Hepatocyte (in vitro differentiated cells): ENCODE measurements around the gene RNF182. TPM values are rescaled to one million over a fixed set of nuclear protein-coding genes. Genes with fewer than 3 reads are reported as not detected.

Source experiments
- DNase-seq: peaks from one replicate; pipeline ENCODE4 v3.0.0-alpha.2; 2016; ENCODE audit warnings: low spot score
- H2AFZ ChIP-seq: fragments of 200-600 bp; sonication (generic); 2 replicates; pipeline ENCODE4 v1.6.0; 2016; ENCODE audit warnings: antibody characterized with exemption, mild to moderate bottlenecking
- H3K27ac ChIP-seq: fragments of 200-600 bp; sonication (generic); 2 replicates; pipeline ENCODE4 v1.5.1; 2016; ENCODE audit warnings: mild to moderate bottlenecking
- H3K27me3 ChIP-seq: fragments of 200-600 bp; sonication (generic); 2 replicates; pipeline ENCODE4 v1.6.1; 2016
- H3K36me3 ChIP-seq: fragments of 200-600 bp; sonication (generic); replicated peaks from 2 replicates; pipeline ENCODE4 v1.5.1; 2016; ENCODE audit warnings: low read depth; ENCODE audit not compliant: insufficient read depth
- H3K4me1 ChIP-seq: fragments of 200-600 bp; sonication (generic); 2 replicates; pipeline ENCODE4 v1.5.1; 2016; ENCODE audit warnings: mild to moderate bottlenecking, moderate library complexity; ENCODE audit not compliant: insufficient read depth
- H3K4me2 ChIP-seq: fragments of 200-600 bp; sonication (generic); 2 replicates; pipeline ENCODE4 v1.6.0; 2016
- H3K4me3 ChIP-seq: fragments of 200-600 bp; sonication (generic); 2 replicates; pipeline ENCODE4 v1.5.1; 2016; ENCODE audit warnings: mild to moderate bottlenecking
- H3K79me2 ChIP-seq: fragments of 200-600 bp; sonication (generic); 2 replicates; pipeline ENCODE4 v1.6.0; 2017; ENCODE audit warnings: mild to moderate bottlenecking
- H3K9me2 ChIP-seq: fragments of 200-600 bp; sonication (generic); replicated peaks from 2 replicates; pipeline ENCODE4 v1.6.0; 2017; ENCODE audit warnings: mild to moderate bottlenecking; ENCODE audit not compliant: insufficient read depth
- H3K9me3 ChIP-seq: fragments of 200-600 bp; sonication (generic); 2 replicates; pipeline ENCODE4 v1.5.1; 2016; ENCODE audit warnings: low read depth, mild to moderate bottlenecking
- H4K20me1 ChIP-seq: fragments of 200-600 bp; sonication (generic); 2 replicates; pipeline ENCODE4 v1.6.0; 2016; ENCODE audit warnings: mild to moderate bottlenecking; ENCODE audit not compliant: insufficient read depth, poor library complexity, severe bottlenecking
- EZH2 ChIP-seq: fragments of 200-600 bp; sonication (generic); IDR thresholded peaks from 2 replicates; pipeline ENCODE4 v1.6.1; 2016; ENCODE audit warnings: antibody characterized with exemption, mild to moderate bottlenecking, borderline replicate concordance
- EZH2phosphoT487 ChIP-seq: fragments of 200-600 bp; sonication (generic); IDR thresholded peaks from one replicate; pipeline ENCODE4 v1.6.1; 2018; ENCODE audit warnings: antibody characterized with exemption, mild to moderate bottlenecking, low read depth, moderate library complexity; ENCODE audit not compliant: unreplicated experiment, severe bottlenecking
- WGBS: methylation state at CpG from one replicate; pipeline ENCODE4 v1.1.6; 2016; ENCODE audit warnings: low lambda C conversion rate; ENCODE audit errors: missing lambda C conversion rate; 5-methylcytosine and 5-hydroxymethylcytosine counted together
- polyA plus RNA-seq: library from polyadenylated mRNA; unstranded; fragments of >200 nt; fragmentation: Nextera tagmentation; extraction: Ambion mirVana; gene quantifications from 2 replicates; pipeline ENCODE4 v1.2.1, GENCODE V29; 2016
- total RNA-seq: library from RNA; depleted of rRNA; stranded (reverse); fragments of >200 nt; gene quantifications from 2 replicates; pipeline ENCODE4 v1.2.3, GENCODE V29; 2014
- TF ChIP-seq, protein P1 (sequence below): fragments of 200-600 bp; sonication (generic); IDR thresholded peaks from 2 replicates; pipeline ENCODE4 v1.5.1; 2016; ENCODE audit warnings: antibody characterized with exemption, mild to moderate bottlenecking; ENCODE audit not compliant: poor library complexity

The RNF182 gene
- total and polyA plus RNA-seq, 2 experiments from 2014 or later = 2.0 TPM; not detected in 1

DNA sequence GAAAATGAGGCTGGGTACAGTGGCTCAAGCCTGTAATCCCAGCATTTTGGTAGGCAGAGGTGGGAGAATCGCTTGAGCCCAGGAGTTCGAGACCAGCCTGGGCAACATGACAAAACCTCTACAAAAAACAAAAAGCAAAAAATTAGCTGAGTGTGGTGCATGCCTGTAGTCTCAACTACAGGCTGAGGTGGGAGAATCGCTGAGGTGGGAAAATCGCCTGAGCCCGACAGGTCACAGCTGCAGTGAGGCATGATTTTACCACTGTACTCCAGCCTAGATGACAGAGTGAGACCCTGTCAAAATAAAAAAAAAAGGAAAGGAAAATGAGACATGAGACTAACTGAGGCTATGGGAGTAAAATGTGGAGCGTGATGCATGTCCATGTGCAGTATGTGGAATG, 104.9 kb downstream of the RNF182 start:
- no peak for DNase-seq
- Histone ChIP-seq H3K4me3 (no peak overlapping the region), H3K4me1 (no peaks in the 10 kb centered on the region), H4K20me1 (no peaks in the 10 kb centered on the region), H3K9me2 (no peaks in the 10 kb centered on the region), H3K27ac (no peak overlapping the region), H3K79me2 (no peaks in the 10 kb centered on the region), H3K27me3 (peaks cover 10% of the 10 kb centered on the region), H2AFZ (no peak overlapping the region), H3K9me3 (no peaks in the 10 kb centered on the region), H3K36me3 (no peaks in the 10 kb centered on the region), H3K4me2 (no peak overlapping the region)
- WGBS = 93% methylated on average over 6 of the region's 6 CpGs
- TF ChIP-seq EZH2phosphoT487 = no peak
- TF ChIP-seq EZH2 = no peak
- TF ChIP-seq, protein P1, sequence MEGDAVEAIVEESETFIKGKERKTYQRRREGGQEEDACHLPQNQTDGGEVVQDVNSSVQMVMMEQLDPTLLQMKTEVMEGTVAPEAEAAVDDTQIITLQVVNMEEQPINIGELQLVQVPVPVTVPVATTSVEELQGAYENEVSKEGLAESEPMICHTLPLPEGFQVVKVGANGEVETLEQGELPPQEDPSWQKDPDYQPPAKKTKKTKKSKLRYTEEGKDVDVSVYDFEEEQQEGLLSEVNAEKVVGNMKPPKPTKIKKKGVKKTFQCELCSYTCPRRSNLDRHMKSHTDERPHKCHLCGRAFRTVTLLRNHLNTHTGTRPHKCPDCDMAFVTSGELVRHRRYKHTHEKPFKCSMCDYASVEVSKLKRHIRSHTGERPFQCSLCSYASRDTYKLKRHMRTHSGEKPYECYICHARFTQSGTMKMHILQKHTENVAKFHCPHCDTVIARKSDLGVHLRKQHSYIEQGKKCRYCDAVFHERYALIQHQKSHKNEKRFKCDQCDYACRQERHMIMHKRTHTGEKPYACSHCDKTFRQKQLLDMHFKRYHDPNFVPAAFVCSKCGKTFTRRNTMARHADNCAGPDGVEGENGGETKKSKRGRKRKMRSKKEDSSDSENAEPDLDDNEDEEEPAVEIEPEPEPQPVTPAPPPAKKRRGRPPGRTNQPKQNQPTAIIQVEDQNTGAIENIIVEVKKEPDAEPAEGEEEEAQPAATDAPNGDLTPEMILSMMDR = no peak

Other genes with a start within 250 kb of the RNF182 start
- 28.6 and 36.1 TPM in 2 replicates for gene RANBP9, start 213.1 kb upstream of the RNF182 start, total RNA-seq
- gene RANBP9, start 213.1 kb upstream of the RNF182 start, polyA plus RNA-seq = 20.1 and 24.2 TPM in 2 replicates
- gene MCUR1, start 110.4 kb upstream of the RNF182 start, total RNA-seq = 16.1 and 18.6 TPM in 2 replicates
- gene MCUR1, start 110.4 kb upstream of the RNF182 start, polyA plus RNA-seq = 22.9 and 27.6 TPM in 2 replicates
- gene CD83, start 192.8 kb downstream of the RNF182 start, total RNA-seq = 3.9 and 6.2 TPM in 2 replicates
- gene CD83, start 192.8 kb downstream of the RNF182 start, polyA plus RNA-seq = 6.2 and 6.6 TPM in 2 replicates